ENCODE measurements around the gene BEST1.

BEST1 gene

DNA sequence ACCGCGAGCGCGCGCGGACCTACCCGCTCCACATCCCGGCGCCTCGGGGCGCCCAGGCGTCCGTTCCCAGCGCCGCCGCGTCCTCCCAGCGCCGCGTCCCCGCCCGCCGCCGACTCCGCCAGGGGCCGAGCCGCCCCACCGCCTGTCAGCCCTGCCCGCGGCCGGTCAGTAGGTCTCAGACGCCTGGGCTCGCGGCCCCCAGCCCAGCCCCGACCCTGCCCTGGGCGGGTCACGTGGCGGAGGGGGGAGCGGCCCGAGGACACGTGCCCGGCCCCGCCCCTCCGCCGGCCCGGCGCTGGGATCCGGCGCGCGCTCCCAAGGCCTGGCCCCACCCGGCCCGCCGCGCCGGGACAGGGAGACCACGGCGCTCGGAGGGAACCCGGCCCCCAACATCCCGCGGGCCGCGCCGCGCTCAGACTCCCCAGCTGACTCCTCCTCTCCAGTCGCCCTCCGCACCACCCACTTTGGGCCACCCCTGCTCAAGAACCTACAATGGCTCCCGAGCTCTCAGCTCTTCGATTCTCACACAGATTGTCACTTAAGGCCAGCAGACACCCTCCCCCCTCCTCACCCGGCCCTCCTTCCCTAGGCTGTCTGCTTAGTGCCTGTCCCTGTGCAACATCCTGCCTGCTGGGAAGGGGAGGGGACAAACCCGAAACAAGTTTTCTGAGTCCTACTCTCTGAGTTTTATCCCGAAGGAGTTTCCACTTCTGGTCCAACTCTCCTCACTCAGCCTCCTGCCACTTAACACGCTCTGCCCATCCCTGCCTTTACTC lies 32.6 kb upstream of the BEST1 start, which contains the start of gene RAB3IL1:
RAB3IL1 (minus strand) TSS at position 233 of the 776 bp plus-strand sequence; CDS start at position 34, 199 bp downstream.
- Histone ChIP-seq H3K79me2 (ENCODE audit: control insufficient read depth, insufficient read depth, low read length, unreplicated experiment) (no peaks in the 10 kb centered on the region), H3K36me3 (ENCODE audit: insufficient read depth, low read length) (no peaks in the 10 kb centered on the region), H3K4me1 (ENCODE audit: control insufficient read depth, insufficient read depth, low read length, unreplicated experiment) (peaks cover under 1% of the 10 kb centered on the region), H3K4me3 (ENCODE audit: low read depth, low read length) (peak within 1 kb of the TSS; percentile 87), H3K27ac (ENCODE audit: low read depth, low read length) (no peak within 1 kb of the TSS), H3K27me3 (ENCODE audit: insufficient read depth, low read length) (no peaks in the 10 kb centered on the region), H2AFZ (ENCODE audit: low read length, unreplicated experiment) (peak within 1 kb of the TSS; percentile 24)

DNA sequence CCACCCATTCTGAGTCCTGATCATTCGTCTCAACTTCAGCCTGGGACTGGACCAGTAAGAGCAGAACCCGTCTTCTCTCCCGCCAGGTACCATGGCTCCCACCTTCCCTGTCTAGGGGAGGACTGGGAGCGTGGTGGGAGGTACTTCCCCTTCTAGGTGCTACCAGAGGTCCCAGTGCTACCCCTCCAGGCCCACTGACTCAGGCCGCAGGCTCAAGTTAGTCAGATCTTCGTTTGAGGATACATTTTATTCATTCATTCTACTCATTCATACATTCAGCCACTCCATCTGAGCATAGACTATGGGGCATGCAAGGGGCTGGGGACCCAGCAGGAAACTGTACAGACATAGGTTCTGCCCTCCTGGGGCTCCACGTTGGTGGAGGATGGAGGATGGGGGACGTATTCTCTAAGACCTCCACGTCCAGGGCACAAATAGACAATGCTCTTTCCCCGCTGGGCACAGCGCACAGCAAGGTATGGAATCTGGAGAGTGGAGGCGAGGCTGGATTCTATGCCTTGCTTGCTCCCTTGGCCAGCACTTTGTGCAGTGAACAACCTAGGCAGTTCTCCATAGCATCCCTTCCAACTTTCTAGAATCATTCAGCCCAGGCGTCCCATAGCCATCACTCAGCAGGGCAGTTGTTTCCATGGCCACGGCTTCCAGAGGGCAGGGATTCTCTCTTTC lies 31.8 kb upstream of the BEST1 start:
- no peak overlapping the region for H2AFZ ChIP-seq (ENCODE audit: low read length, unreplicated experiment)
- H3K27ac ChIP-seq (ENCODE audit: low read depth, low read length), result no peak overlapping the region
- no peaks in the 10 kb centered on the region for H3K36me3 ChIP-seq (ENCODE audit: insufficient read depth, low read length)
- H3K79me2 ChIP-seq (ENCODE audit: control insufficient read depth, insufficient read depth, low read length, unreplicated experiment), result no peaks in the 10 kb centered on the region
- H3K4me3 ChIP-seq (ENCODE audit: low read depth, low read length), result peak overlapping the region; percentile 87
- peaks cover 10% of the 10 kb centered on the region for H3K4me1 ChIP-seq (ENCODE audit: control insufficient read depth, insufficient read depth, low read length, unreplicated experiment)
- no peaks in the 10 kb centered on the region for H3K27me3 ChIP-seq (ENCODE audit: insufficient read depth, low read length)

DNA sequence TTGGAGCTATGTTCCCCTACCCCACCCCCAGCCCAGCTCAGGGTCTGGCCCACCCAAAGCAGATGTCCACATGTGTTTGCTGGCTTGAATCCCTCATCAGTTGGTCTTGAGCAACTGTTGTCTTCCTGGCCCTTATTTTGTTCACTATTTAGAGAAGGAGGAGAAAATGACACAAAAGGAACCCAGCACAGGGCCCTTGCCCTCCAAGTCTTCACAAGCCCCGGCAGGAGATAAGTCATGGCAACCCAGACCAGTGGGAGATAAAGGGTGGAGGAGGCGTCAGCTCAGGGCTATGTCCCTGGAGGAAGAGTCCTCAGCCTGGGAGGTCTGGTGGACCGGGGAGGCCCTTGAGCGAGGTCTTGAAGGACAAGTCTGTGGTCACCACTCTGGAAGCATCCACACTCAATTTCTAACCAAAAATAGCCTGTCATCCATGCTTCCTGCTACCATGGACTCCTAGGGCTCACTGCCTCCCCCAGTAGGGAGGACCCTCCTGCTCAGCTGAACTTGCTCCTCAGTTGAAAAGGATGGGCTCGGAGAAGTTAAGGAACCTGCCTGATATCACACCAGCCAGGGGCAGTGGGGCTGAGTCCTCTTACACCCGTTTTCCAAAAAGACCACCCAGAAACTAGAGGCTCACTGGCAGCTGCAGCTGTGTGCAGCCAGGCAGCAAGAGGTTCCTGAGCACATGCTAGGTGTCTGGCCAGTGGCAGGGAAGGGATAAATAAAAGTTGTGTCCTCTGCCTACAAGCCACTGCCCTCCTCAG lies 31.0 kb upstream of the BEST1 start:
- H2AFZ ChIP-seq (ENCODE audit: low read length, unreplicated experiment), result no peak overlapping the region
- no peaks in the 10 kb centered on the region for H3K79me2 ChIP-seq (ENCODE audit: control insufficient read depth, insufficient read depth, low read length, unreplicated experiment)
- H3K4me1 ChIP-seq (ENCODE audit: control insufficient read depth, insufficient read depth, low read length, unreplicated experiment), result peaks cover 10% of the 10 kb centered on the region
- no peak overlapping the region for H3K27ac ChIP-seq (ENCODE audit: low read depth, low read length)
- no peaks in the 10 kb centered on the region for H3K27me3 ChIP-seq (ENCODE audit: insufficient read depth, low read length)
- H3K36me3 ChIP-seq (ENCODE audit: insufficient read depth, low read length), result no peaks in the 10 kb centered on the region
- H3K4me3 ChIP-seq (ENCODE audit: low read depth, low read length), result no peak overlapping the region

DNA sequence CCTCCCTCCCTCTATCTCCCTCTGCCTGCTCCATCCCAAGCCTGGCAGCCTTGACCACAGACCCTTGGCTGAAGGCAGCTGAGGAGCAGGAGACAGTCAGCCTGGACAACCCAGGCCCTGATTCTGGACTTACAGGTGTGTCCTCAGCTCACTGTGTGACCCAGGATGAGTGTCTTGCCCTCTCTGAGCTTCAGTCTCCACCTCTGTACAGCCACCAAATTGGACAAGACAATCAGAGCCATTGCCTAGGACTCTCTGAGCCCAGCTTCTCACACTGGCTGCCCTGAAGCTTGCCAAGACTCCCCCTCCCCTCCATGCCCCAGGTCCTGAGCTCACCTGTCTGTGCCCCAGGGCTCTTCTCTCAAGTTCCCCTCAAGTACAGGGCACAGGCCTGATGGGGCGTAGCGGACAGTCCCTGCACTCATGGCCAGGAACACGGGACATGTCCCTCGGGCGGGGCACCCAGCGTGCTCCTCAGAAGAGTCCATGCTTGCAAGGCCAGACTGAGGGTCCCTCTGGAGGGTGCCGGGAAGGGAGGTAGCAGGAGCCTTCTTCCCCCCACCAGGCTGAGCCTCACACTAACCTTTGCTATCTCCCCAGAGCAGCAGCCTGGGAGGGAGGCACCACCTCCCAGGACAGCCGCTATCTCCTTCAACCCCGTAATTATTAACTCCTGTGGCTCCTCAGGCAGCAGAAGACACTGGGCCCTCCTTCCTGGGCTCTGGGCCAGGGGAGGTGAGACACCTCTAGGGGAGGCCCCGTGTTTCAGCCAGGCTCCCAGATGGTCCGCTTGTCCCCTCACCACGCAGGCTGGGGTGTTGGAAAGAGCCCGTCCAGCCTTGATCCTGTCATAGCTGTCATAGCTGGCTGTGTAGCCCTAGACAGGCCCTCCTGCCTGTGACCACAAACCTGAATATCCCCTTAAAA lies 30.2 kb upstream of the BEST1 start:
- Histone ChIP-seq H3K4me3 (ENCODE audit: low read depth, low read length) (no peak overlapping the region), H2AFZ (ENCODE audit: low read length, unreplicated experiment) (no peak overlapping the region), H3K79me2 (ENCODE audit: control insufficient read depth, insufficient read depth, low read length, unreplicated experiment) (no peaks in the 10 kb centered on the region), H3K27me3 (ENCODE audit: insufficient read depth, low read length) (no peaks in the 10 kb centered on the region), H3K4me1 (ENCODE audit: control insufficient read depth, insufficient read depth, low read length, unreplicated experiment) (peaks cover 10% of the 10 kb centered on the region), H3K36me3 (ENCODE audit: insufficient read depth, low read length) (no peaks in the 10 kb centered on the region), H3K27ac (ENCODE audit: low read depth, low read length) (no peak overlapping the region)

DNA sequence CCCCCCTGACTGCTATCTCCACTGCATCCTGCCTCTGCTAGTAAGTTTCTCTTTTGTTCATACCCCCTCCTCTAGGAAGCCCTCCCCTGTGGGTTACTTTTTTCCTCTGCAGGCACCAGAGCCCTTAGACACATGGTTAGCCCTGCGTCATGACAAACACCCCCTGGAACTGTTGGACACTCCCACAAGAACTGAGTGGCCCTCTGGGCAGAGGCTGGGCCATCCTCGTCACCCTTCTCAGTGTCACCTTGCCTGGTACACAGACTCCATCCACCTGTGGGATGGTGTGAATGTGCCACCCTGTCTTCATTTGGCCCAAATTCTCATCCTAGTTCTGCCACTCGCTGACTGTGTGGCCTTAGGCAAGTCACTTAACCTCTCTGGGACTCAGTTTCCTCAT lies 28.7 kb upstream of the BEST1 start:
- no peaks in the 10 kb centered on the region for H3K27me3 ChIP-seq (ENCODE audit: insufficient read depth, low read length)
- no peaks in the 10 kb centered on the region for H3K79me2 ChIP-seq (ENCODE audit: control insufficient read depth, insufficient read depth, low read length, unreplicated experiment)
- no peak overlapping the region for H3K27ac ChIP-seq (ENCODE audit: low read depth, low read length)
- H3K4me3 ChIP-seq (ENCODE audit: low read depth, low read length), result no peak overlapping the region
- no peak overlapping the region for H2AFZ ChIP-seq (ENCODE audit: low read length, unreplicated experiment)
- H3K36me3 ChIP-seq (ENCODE audit: insufficient read depth, low read length), result no peaks in the 10 kb centered on the region
- peaks cover 10% of the 10 kb centered on the region for H3K4me1 ChIP-seq (ENCODE audit: control insufficient read depth, insufficient read depth, low read length, unreplicated experiment)

DNA sequence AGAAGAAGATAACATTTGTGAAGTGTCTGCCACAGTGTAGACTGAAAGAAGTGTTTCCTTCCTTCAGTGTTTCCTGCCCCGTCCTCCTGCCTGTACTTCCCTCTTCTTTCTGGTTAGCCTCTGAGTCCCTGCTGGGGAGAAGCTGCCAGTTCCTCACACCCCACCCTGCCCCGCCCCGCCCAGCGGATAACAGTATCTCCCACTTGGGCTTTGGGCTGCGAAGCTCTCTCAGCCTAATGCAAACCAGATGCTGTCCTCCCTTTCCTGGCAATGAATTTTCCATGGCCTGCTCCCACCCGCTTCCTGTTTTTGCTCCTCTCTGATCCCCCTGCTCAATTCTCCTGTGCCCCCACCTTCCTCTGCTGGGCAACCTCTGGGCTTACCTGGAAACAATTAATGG lies 27.6 kb upstream of the BEST1 start:
- H3K27me3 ChIP-seq (ENCODE audit: insufficient read depth, low read length), result no peaks in the 10 kb centered on the region
- H3K4me3 ChIP-seq (ENCODE audit: low read depth, low read length), result no peak overlapping the region
- H3K27ac ChIP-seq (ENCODE audit: low read depth, low read length), result no peak overlapping the region
- no peak overlapping the region for H2AFZ ChIP-seq (ENCODE audit: low read length, unreplicated experiment)
- no peaks in the 10 kb centered on the region for H3K79me2 ChIP-seq (ENCODE audit: control insufficient read depth, insufficient read depth, low read length, unreplicated experiment)
- peaks cover 10% of the 10 kb centered on the region for H3K4me1 ChIP-seq (ENCODE audit: control insufficient read depth, insufficient read depth, low read length, unreplicated experiment)
- no peaks in the 10 kb centered on the region for H3K36me3 ChIP-seq (ENCODE audit: insufficient read depth, low read length)

DNA sequence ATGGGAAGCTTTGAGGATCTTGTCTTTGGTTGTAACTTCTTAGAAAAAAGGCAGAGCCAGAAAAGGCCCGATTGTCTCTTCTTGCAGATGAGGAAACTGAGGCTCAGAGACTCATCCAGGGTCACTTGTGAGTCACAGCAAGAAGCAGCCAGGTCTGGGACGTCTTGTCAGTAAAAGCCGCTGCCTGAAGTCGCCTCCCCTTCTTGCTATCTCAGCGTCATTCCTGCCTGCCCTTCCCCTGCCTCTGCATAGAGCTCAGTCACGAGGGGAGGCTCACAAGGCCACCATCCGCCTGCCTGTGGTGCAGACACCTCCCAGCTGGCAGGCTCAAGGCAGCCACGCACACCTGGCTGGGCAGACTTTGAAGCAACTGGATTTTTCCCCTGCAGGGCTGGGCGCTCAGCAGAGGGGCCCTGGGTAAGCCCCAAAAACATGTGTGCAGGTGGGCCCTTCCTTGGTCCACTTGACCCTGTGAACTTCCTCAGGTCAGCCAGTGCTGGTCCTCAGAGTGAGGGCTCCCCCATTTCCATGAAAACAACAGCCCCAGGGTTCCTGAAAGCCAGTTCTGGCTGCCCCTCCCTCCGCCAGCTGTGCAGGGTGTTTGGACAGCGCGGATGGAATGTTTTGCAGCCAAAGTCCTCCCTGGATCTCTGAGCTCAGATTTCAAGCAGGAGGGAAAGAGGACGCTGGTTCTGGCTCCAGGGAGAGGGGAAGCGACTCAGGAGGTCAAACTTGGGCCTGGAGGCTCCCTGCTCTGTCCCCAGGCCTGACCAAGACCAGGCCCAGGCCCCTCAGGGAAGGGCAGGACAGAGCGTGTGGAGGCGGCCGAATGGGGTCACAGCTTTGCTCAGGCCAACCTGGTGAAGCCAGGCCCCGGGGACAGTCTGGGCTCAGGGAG lies 26.7 kb upstream of the BEST1 start:
- Histone ChIP-seq H3K4me1 (ENCODE audit: control insufficient read depth, insufficient read depth, low read length, unreplicated experiment) (peaks cover 10% of the 10 kb centered on the region), H3K79me2 (ENCODE audit: control insufficient read depth, insufficient read depth, low read length, unreplicated experiment) (no peaks in the 10 kb centered on the region), H3K4me3 (ENCODE audit: low read depth, low read length) (no peak overlapping the region), H3K36me3 (ENCODE audit: insufficient read depth, low read length) (no peaks in the 10 kb centered on the region), H3K27me3 (ENCODE audit: insufficient read depth, low read length) (no peaks in the 10 kb centered on the region), H2AFZ (ENCODE audit: low read length, unreplicated experiment) (no peak overlapping the region), H3K27ac (ENCODE audit: low read depth, low read length) (no peak overlapping the region)

DNA sequence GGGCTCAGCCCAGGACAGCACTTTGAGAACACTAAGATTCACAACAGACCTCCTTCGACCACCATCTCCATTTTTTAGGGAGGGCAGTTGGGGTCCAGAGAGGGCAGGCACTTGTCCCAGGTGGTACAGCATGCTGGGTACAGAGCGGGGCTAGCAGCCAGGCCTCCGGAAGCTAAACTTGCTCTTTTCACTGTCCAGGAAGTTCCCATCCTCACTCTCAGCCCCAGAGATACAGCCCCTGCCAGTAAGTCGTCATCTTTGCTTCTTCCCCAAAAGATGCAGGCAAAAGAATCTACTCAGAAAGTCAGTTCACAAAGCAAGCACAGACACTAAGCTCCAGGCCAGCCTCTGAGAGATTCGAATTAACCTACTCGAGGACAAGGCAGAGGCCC lies 26.1 kb upstream of the BEST1 start:
- Histone ChIP-seq H3K4me3 (ENCODE audit: low read depth, low read length) (no peak overlapping the region), H3K4me1 (ENCODE audit: control insufficient read depth, insufficient read depth, low read length, unreplicated experiment) (peaks cover 10% of the 10 kb centered on the region), H3K27ac (ENCODE audit: low read depth, low read length) (no peak overlapping the region), H3K79me2 (ENCODE audit: control insufficient read depth, insufficient read depth, low read length, unreplicated experiment) (no peaks in the 10 kb centered on the region), H3K27me3 (ENCODE audit: insufficient read depth, low read length) (no peaks in the 10 kb centered on the region), H2AFZ (ENCODE audit: low read length, unreplicated experiment) (no peak overlapping the region), H3K36me3 (ENCODE audit: insufficient read depth, low read length) (no peaks in the 10 kb centered on the region)

DNA sequence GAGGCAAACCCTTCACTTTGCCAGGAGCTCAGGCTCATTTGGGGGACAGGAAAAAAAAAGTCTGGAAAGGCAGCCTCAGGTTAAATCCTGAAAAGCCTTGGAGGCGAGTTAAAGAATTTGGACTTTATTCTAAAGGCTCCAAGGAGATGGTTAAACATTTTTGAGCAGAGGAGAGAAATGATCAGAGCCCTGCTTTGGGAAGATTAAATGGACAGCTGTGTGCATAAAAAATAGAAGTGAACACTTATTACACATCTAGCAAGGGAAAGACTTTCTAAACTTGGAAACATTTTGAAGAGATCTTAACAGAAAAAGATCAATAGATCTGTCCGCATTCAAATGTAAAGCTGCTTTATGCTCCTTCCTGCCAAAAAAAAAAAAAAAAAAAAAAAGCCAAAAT lies 24.4 kb upstream of the BEST1 start:
- Histone ChIP-seq H3K79me2 (ENCODE audit: control insufficient read depth, insufficient read depth, low read length, unreplicated experiment) (no peaks in the 10 kb centered on the region), H3K4me3 (ENCODE audit: low read depth, low read length) (no peak overlapping the region), H3K4me1 (ENCODE audit: control insufficient read depth, insufficient read depth, low read length, unreplicated experiment) (peaks cover 10% of the 10 kb centered on the region), H2AFZ (ENCODE audit: low read length, unreplicated experiment) (no peak overlapping the region), H3K27me3 (ENCODE audit: insufficient read depth, low read length) (no peaks in the 10 kb centered on the region), H3K36me3 (ENCODE audit: insufficient read depth, low read length) (no peaks in the 10 kb centered on the region), H3K27ac (ENCODE audit: low read depth, low read length) (no peak overlapping the region)
